ENCODE measurements around the gene CLECL1.
"Not testable (repeated sequence)": the region's sequence is repeated elsewhere in the genome, so short reads cannot be mapped to it uniquely, and the experiment has no call there.

- not testable (repeated sequence) for TF ChIP-seq TAF1 (IDR thresholded peaks at IDR 0.05; ENCODE audit: low read depth, low read length); CTCF (IDR thresholded peaks at IDR 0.05; ENCODE audit: control extremely low read depth in 1 of 3, insufficient read depth in 1 of 3, low read depth in 1 of 3, low read length in 3 of 3); POLR2AphosphoS5 (IDR thresholded peaks at IDR 0.05; ENCODE audit: low read depth, low read length); JUND (IDR thresholded peaks at IDR 0.05; ENCODE audit: low read length); MAX (IDR thresholded peaks at IDR 0.05)
Observed at GRCh38 chr12:9682949-9683348, 49.9 kb downstream of the CLECL1 start.
